CD14-positive monocyte (primary cell): ENCODE data around the gene OR10D3. TPM values are rescaled to one million over a fixed set of nuclear protein-coding genes. Genes with fewer than 3 reads are reported as not detected.
"Not testable (repeated sequence)": the region's sequence is repeated elsewhere in the genome, so short reads cannot be mapped to it uniquely, and the experiment has no call there.

ENCODE experiments used
- DNase-seq, 3 donors: peaks; one replicate each; pipeline ENCODE4 v3.0.0-alpha.2; 2011 to 2022
- H2AFZ ChIP-seq: 2 replicates; pipeline ENCODE4 v1.6.0; 2012; ENCODE audit warnings: mild to moderate bottlenecking, low read depth, low read length, inconsistent platforms; ENCODE audit not compliant: insufficient read depth, poor library complexity, severe bottlenecking
- H3K27ac ChIP-seq, 2 donors: 1 replicate in 1 of 2; 2 replicates in 1 of 2; pipeline ENCODE4 v1.5.1; 2012 to 2013; ENCODE audit warnings: low read length in 2 of 2, control low read depth in 1 of 2, inconsistent platforms in 1 of 2, low read depth in 1 of 2, mild to moderate bottlenecking in 1 of 2
- H3K27me3 ChIP-seq, 2 donors: one replicate each; pipeline versions ENCODE4 v1.6.0 to v1.6.1; 2011 to 2013; ENCODE audit warnings: low read length in 2 of 2; ENCODE audit not compliant: control insufficient read depth in 2 of 2, insufficient read depth in 2 of 2
- H3K36me3 ChIP-seq, 2 donors: replicated peaks in 1 of 2; 1 replicate in 1 of 2; 2 replicates in 1 of 2; pipeline versions ENCODE4 v1.5.1 to v1.6.1; 2012 to 2013; ENCODE audit warnings: low read length in 2 of 2, control low read depth in 1 of 2, inconsistent platforms in 1 of 2, mild to moderate bottlenecking in 1 of 2; ENCODE audit not compliant: insufficient read depth in 2 of 2, control insufficient read depth in 1 of 2
- H3K4me1 ChIP-seq, 2 donors: 1 replicate in 1 of 2; 2 replicates in 1 of 2; pipeline versions ENCODE4 v1.5.1 to v1.6.1; 2012 to 2013; ENCODE audit warnings: low read length in 2 of 2, control low read depth in 1 of 2, inconsistent platforms in 1 of 2, mild to moderate bottlenecking in 1 of 2, moderate library complexity in 1 of 2; ENCODE audit not compliant: insufficient read depth in 2 of 2, control insufficient read depth in 1 of 2
- H3K4me2 ChIP-seq: replicated peaks from 2 replicates; pipeline ENCODE3; 2012; ENCODE audit warnings: low read length, moderate library complexity, mild to moderate bottlenecking; ENCODE audit not compliant: poor library complexity, severe bottlenecking; ENCODE audit errors: extremely low read depth
- H3K4me3 ChIP-seq, 3 experiments: fragments of 200-600 bp in 1 of 3; sonication (generic) in 1 of 3; replicated peaks in 1 of 3; 1 replicate in 2 of 3; 2 replicates in 1 of 3; pipeline ENCODE4 v1.5.1; 2011 to 2013; ENCODE audit warnings: low read length in 3 of 3, mild to moderate bottlenecking in 3 of 3, control low read depth in 2 of 3, low read depth in 2 of 3, inconsistent platforms in 1 of 3, moderate library complexity in 1 of 3
- H3K79me2 ChIP-seq: 2 replicates; pipeline ENCODE4 v1.6.0; 2012; ENCODE audit warnings: mild to moderate bottlenecking, control low read depth, inconsistent platforms, low read length, moderate library complexity; ENCODE audit not compliant: insufficient read depth
- H3K9ac ChIP-seq: 2 replicates; pipeline ENCODE4 v1.6.0; 2017; ENCODE audit warnings: low read length, mild to moderate bottlenecking; ENCODE audit not compliant: insufficient read depth, poor library complexity, severe bottlenecking
- H3K9me3 ChIP-seq, 2 donors: replicated peaks in 1 of 2; 1 replicate in 1 of 2; 2 replicates in 1 of 2; pipeline versions ENCODE4 v1.5.1 to v1.6.1; 2012 to 2013; ENCODE audit warnings: low read length in 2 of 2, control low read depth in 1 of 2; ENCODE audit not compliant: control insufficient read depth in 1 of 2, insufficient read depth in 1 of 2
- H4K20me1 ChIP-seq: 2 replicates; pipeline ENCODE4 v1.6.0; 2012; ENCODE audit warnings: mild to moderate bottlenecking, low read length, control low read depth, moderate library complexity; ENCODE audit not compliant: insufficient read depth
- H3K27ac Mint-ChIP-seq, 7 donors: one replicate each; pipeline ENCODE4 v1.8.0; 2020; ENCODE audit warnings: mild to moderate bottlenecking in 7 of 7, mixed read lengths in 7 of 7, moderate library complexity in 6 of 7, inconsistent platforms in 2 of 7
- H3K27me3 Mint-ChIP-seq, 3 donors: one replicate each; pipeline ENCODE4 v1.8.0; 2021 to 2022; ENCODE audit warnings: low read depth in 3 of 3, mild to moderate bottlenecking in 3 of 3, mixed read lengths in 3 of 3, moderate library complexity in 3 of 3, inconsistent platforms in 1 of 3
- H3K36me3 Mint-ChIP-seq, 2 donors: one replicate each; pipeline ENCODE4 v1.8.0; 2020; ENCODE audit warnings: mixed read lengths in 2 of 2, inconsistent platforms in 1 of 2, mild to moderate bottlenecking in 1 of 2
- H3K4me1 Mint-ChIP-seq: one replicate; pipeline ENCODE4 v1.8.0; 2020; ENCODE audit warnings: mild to moderate bottlenecking, mixed read lengths
- H3K4me3 Mint-ChIP-seq, 2 donors: one replicate each; pipeline ENCODE4 v1.8.0; 2020; ENCODE audit warnings: mild to moderate bottlenecking in 2 of 2, mixed read lengths in 2 of 2, moderate library complexity in 1 of 2
- H3K9me3 Mint-ChIP-seq, 7 donors: one replicate each; pipeline ENCODE4 v1.8.0; 2020 to 2022; ENCODE audit warnings: mixed read lengths in 7 of 7, mild to moderate bottlenecking in 6 of 7, moderate library complexity in 6 of 7, inconsistent platforms in 2 of 7
- WGBS: methylation state at CpG from one replicate; pipeline ENCODE4 v1.1.5; 2013; ENCODE audit warnings: missing lambda C conversion rate; ENCODE audit not compliant: insufficient coverage; 5-methylcytosine and 5-hydroxymethylcytosine counted together
- intact Hi-C, 2 donors: fragments of 100-400 bp; cut with micrococcal nuclease; formaldehyde crosslinking; loops; one replicate each; pipeline versions ENCODE4 v1.15.0 to v1.15.1; 2023
- polyA plus RNA-seq, 3 donors: library from polyadenylated mRNA; depleted of rRNA in 1 of 3; unstranded in 2 of 3; stranded (reverse) in 1 of 3; fragments of 300-500 nt in 2 of 3; fragments of >200 nt in 1 of 3; fragmentation: Illumina TruSeq in 2 of 3; gene quantifications; 1 replicate in 2 of 3; 2 replicates in 1 of 3; pipeline ENCODE4 v1.2.3, GENCODE V29; 2012 to 2021
- TF ChIP-seq, protein P1 (sequence below): fragments of 200-600 bp; IDR thresholded peaks from one replicate; pipeline ENCODE4 v1.8.0; 2022; ENCODE audit warnings: antibody characterized with exemption, mild to moderate bottlenecking

The OR10D3 gene
- polyA plus RNA-seq, 3 donors: not detected

- Mint-ChIP-seq H3K4me3 (no peak overlapping the region), H3K4me1 (no peaks in the 10 kb centered on the region), H3K36me3 (no peaks in the 10 kb centered on the region), H3K27me3 (no peaks in the 10 kb centered on the region), H3K27ac (no peak overlapping the region), H3K9me3 (peaks cover 0 to 5% (median 2%) of the 10 kb centered on the region in 7 donors)
- H3K27ac ChIP-seq: no peak overlapping the region
- TF ChIP-seq, protein P1, sequence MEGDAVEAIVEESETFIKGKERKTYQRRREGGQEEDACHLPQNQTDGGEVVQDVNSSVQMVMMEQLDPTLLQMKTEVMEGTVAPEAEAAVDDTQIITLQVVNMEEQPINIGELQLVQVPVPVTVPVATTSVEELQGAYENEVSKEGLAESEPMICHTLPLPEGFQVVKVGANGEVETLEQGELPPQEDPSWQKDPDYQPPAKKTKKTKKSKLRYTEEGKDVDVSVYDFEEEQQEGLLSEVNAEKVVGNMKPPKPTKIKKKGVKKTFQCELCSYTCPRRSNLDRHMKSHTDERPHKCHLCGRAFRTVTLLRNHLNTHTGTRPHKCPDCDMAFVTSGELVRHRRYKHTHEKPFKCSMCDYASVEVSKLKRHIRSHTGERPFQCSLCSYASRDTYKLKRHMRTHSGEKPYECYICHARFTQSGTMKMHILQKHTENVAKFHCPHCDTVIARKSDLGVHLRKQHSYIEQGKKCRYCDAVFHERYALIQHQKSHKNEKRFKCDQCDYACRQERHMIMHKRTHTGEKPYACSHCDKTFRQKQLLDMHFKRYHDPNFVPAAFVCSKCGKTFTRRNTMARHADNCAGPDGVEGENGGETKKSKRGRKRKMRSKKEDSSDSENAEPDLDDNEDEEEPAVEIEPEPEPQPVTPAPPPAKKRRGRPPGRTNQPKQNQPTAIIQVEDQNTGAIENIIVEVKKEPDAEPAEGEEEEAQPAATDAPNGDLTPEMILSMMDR: no peak
- H3K4me3 ChIP-seq: no peak overlapping the region
- 100% methylated on average over 3 of the region's 7 CpGs for WGBS
- DNase-seq: no peak
- no peaks in the 10 kb centered on the region for H3K4me1 ChIP-seq
- H3K27me3 ChIP-seq: no peaks in the 10 kb centered on the region
- no peak overlapping the region for H3K4me2 ChIP-seq
- H2AFZ ChIP-seq: no peak overlapping the region
- H3K36me3 ChIP-seq: no peaks in the 10 kb centered on the region
- H3K79me2 ChIP-seq: no peaks in the 10 kb centered on the region
- no peak overlapping the region for H3K9ac ChIP-seq
- no peaks in the 10 kb centered on the region for H4K20me1 ChIP-seq
- no peaks in the 10 kb centered on the region for H3K9me3 ChIP-seq
- intact Hi-C loops: no loop called here
Measured at GRCh38 chr11:124167826-124168231, 15.3 kb upstream of the OR10D3 start.

DNA sequence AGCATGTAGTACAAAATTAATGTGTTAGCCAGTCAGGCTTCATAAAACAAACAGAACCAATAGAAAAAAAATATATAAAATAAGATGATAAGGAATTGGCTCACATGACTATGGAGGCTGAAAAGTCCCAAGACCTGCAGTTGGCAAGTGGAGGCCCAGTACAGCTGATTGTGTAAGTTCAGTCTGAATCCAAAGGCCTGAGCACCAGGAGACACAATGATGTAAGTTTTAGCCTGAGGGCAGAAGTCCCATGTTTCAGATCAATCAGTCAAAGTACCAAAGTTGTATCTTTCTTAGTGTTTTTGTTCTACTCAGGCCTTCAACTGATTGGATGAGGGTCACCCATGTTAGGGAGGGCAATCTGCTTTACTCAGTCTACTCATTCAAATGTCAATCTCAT, 14.3 kb upstream of the OR10D3 start:
- no peak overlapping the region for H2AFZ ChIP-seq
- TF ChIP-seq, protein P1: no peak
- H3K27ac Mint-ChIP-seq: no peak overlapping the region
- H3K9me3 ChIP-seq: no peaks in the 10 kb centered on the region
- H3K36me3 Mint-ChIP-seq: no peaks in the 10 kb centered on the region
- no peaks in the 10 kb centered on the region for H4K20me1 ChIP-seq
- DNase-seq: no peak
- intact Hi-C loops: no loop called here
- no peak overlapping the region for H3K27ac ChIP-seq
- no peak overlapping the region for H3K4me3 Mint-ChIP-seq
- H3K9ac ChIP-seq: no peak overlapping the region
- no peaks in the 10 kb centered on the region for H3K27me3 ChIP-seq
- no peaks in the 10 kb centered on the region for H3K27me3 Mint-ChIP-seq
- H3K4me3 ChIP-seq: no peak overlapping the region
- no peaks in the 10 kb centered on the region for H3K79me2 ChIP-seq
- H3K36me3 ChIP-seq: no peaks in the 10 kb centered on the region
- H3K4me1 ChIP-seq: no peaks in the 10 kb centered on the region
- H3K4me1 Mint-ChIP-seq: no peaks in the 10 kb centered on the region
- H3K9me3 Mint-ChIP-seq: peaks cover 0 to 3% (median 2%) of the 10 kb centered on the region in 7 donors
- no peak overlapping the region for H3K4me2 ChIP-seq

DNA sequence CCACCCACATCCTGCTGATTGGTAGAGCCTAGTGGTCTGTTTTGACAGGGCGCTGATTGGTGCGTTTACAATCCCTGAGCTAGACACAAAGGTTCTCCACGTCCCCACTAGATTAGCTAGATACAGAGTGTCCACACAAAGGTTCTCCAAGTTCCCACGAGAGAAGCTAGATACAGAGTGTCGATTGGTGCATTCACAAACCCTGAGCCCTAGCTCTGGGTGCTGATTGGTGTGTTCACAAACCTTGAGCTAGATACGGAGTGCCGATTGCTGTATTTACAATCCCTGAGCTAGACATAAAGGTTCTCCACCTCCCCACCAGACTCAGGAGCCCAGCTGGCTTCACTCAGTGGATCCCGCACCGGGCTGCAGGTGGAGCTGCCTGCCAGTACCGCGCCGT, 12.8 kb upstream of the OR10D3 start:
- H3K4me1 Mint-ChIP-seq: not testable (repeated sequence)

More for the DNA sequence above, 12.8 kb upstream of the OR10D3 start:
- H3K27ac Mint-ChIP-seq: peak overlapping the region in 1 of 7 donors; percentile 21
- H3K36me3 Mint-ChIP-seq, H3K36me3 ChIP-seq, H2AFZ ChIP-seq, intact Hi-C loops, H3K4me3 ChIP-seq, H3K4me2 ChIP-seq, H3K27ac ChIP-seq, H3K9me3 ChIP-seq, H3K4me3 Mint-ChIP-seq, H3K9me3 Mint-ChIP-seq, H3K27me3 Mint-ChIP-seq, H3K4me1 ChIP-seq, H3K9ac ChIP-seq, DNase-seq, H3K27me3 ChIP-seq, H3K79me2 ChIP-seq, H4K20me1 ChIP-seq: not testable (repeated sequence)
- 100% methylated on average over 5 of the region's 12 CpGs for WGBS
